ENCODE measurements around the gene GBP2.

The GBP2 gene

GRCh38 chr1:89125913-89126580 is at the start of gene GBP2:
TSS of gene GBP2 (minus strand) at chr1:89126114. CDS start at chr1:89121966, 4,148 bp downstream.
- Histone ChIP-seq H3K27ac (ENCODE audit: extremely low read depth, low read depth, low read length) (no peak within 1 kb of the TSS), H3K9me3 (ENCODE audit: control insufficient read depth, insufficient read depth, low read depth, low read length) (no peaks in the 10 kb centered on the region), H3K4me1 (ENCODE audit: control insufficient read depth, insufficient read depth, low read length) (no peaks in the 10 kb centered on the region), H3K4me3 (ENCODE audit: low read depth, low read length) (no peak within 1 kb of the TSS), H3K36me3 (ENCODE audit: control insufficient read depth in 2 of 2, insufficient read depth in 1 of 2, low read length in 2 of 2) (no peaks in the 10 kb centered on the region)
- TF ChIP-seq PRDM10 (tag by site-specific recombination; IDR thresholded peaks at IDR 0.05): 0 out of 2 replicates have a peak, but pooled peaks have one; percentile 9
- no peak for TF ChIP-seq ZSCAN5A (tag by site-specific recombination; IDR thresholded peaks at IDR 0.05)
- peak; percentile 47; the same call in 1 of the 2 replicates for TF ChIP-seq TRIM28 (IDR thresholded peaks at IDR 0.05; ENCODE audit: borderline replicate concordance, low read length)
- no peak for TF ChIP-seq ZNF791 (tag by site-specific recombination; IDR thresholded peaks at IDR 0.05)
- POLR2A ChIA-PET: no interaction called here
- CTCF ChIA-PET: no interaction called here

GRCh38 chr1:89174491-89174890 is 48.6 kb upstream of the GBP2 start:
- POLR2A ChIA-PET: no interaction called here
- H3K36me3 ChIP-seq (ENCODE audit: control insufficient read depth in 2 of 2, insufficient read depth in 1 of 2, low read length in 2 of 2): no peaks in the 10 kb centered on the region
- H3K4me1 ChIP-seq (ENCODE audit: control insufficient read depth, insufficient read depth, low read length): no peaks in the 10 kb centered on the region
- no peaks in the 10 kb centered on the region for H3K9me3 ChIP-seq (ENCODE audit: control insufficient read depth, insufficient read depth, low read depth, low read length)
- H3K27ac ChIP-seq (ENCODE audit: extremely low read depth, low read depth, low read length): no peak overlapping the region
- CTCF ChIA-PET: interaction anchor here (0.6 kb wide), 1 partner anchor 859 kb away, joined by 3 read pairs; no protein-coding TSS in a partner anchor
- no peak overlapping the region for H3K4me3 ChIP-seq (ENCODE audit: low read depth, low read length)
- TF ChIP-seq ZNF2 (tag by site-specific recombination; IDR thresholded peaks at IDR 0.05) (no peak), ZNF555 (tag by site-specific recombination; conservative IDR thresholded peaks at IDR 0.05) (no peak), ZNF239 (tag by site-specific recombination; IDR thresholded peaks at IDR 0.05) (no peak), ZEB2 (tag by site-specific recombination; IDR thresholded peaks at IDR 0.05) (no peak), ZNF146 (tag by site-specific recombination; IDR thresholded peaks at IDR 0.05) (no peak), YY1 (tag by site-specific recombination; IDR thresholded peaks at IDR 0.05) (no peak), PRDM2 (tag by site-specific recombination; IDR thresholded peaks at IDR 0.05; ENCODE audit: borderline replicate concordance) (no peak), ZNF18 (tag by site-specific recombination; IDR thresholded peaks at IDR 0.05) (no peak), BCL6B (tag by site-specific recombination; IDR thresholded peaks at IDR 0.05) (no peak), ZFP69B (tag by site-specific recombination; IDR thresholded peaks at IDR 0.05) (no peak), ZNF792 (tag by site-specific recombination; IDR thresholded peaks at IDR 0.05) (no peak), ZNF76 (tag by site-specific recombination; IDR thresholded peaks at IDR 0.05; ENCODE audit: borderline replicate concordance, low read depth) (no peak), ZNF121 (tag by site-specific recombination; IDR thresholded peaks at IDR 0.05) (no peak), ZNF580 (tag by site-specific recombination; IDR thresholded peaks at IDR 0.05) (no peak), ZNF169 (tag by site-specific recombination; IDR thresholded peaks at IDR 0.05) (no peak), ZNF843 (tag by site-specific recombination; IDR thresholded peaks at IDR 0.05) (no peak)
